NCI-H128 (cell line): ENCODE data around the gene HYPK.
"Not testable (repeated sequence)": the region's sequence is repeated elsewhere in the genome, so short reads cannot be mapped to it uniquely, and the experiment has no call there.

Experiments used
- DNase-seq: peaks from one replicate; lab custom pipeline; 2025; ENCODE audit not compliant: unreplicated experiment; lab: John Stamatoyannopoulos, UW

The HYPK gene

GRCh38 chr15:43832485-43832884 lies 32.1 kb downstream of the HYPK start:
- DNase-seq, result not testable (repeated sequence)

GRCh38 chr15:43845421-43845820 lies 45.0 kb downstream of the HYPK start:
- DNase-seq, result no peak

DNA sequence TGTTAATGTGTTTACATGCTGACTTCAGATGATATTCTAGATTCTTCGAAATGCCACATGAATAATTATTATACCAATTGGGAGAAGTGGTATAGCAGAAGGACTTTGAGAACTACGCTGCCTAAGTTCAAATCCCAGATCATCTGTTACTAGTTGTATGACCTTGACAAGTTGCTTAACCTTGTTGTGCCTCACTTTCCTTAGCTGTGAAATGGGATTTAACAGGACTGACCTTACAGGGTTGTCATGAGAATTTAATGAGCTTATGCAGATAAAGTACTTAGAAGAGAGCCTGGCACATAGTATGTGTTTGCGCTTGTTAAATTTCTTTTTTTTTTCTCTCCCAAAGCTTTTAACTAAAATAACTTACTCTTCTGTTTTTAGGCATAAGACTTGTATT lies 50.9 kb downstream of the HYPK start:
- DNase-seq, result no peak

DNA sequence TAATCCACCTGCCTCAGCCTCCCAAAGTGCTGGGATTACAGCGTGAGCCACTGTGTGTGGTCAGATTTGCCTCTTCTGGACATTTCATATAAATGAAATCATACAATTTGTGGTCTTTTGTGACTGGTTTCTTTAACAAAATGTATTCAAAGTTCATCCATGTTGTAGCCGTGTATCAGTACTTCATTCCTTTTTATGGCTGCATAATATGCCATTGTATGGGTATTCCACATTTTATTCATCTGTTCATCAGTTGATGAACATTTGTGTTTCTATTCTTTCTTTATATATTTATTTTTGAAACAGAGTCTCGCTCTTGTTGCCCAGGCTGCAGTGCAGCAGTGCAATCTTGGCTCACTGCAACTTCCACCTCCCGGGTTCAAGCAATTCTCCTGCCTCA lies 52.2 kb downstream of the HYPK start:
- DNase-seq, result no peak
